A549 (cell line): ENCODE results near the gene EIF6.

Experiments
- CEBPB ChIP-seq, 2 experiments: fragments of >200 bp in 1 of 2; sonication (Bioruptor Twin) in 1 of 2; formaldehyde crosslinking in 1 of 2; IDR thresholded peaks; 2 replicates each; pipeline ENCODE4 v1.6.1; 2012 to 2016
- CHD2 ChIP-seq: fragments of 150-350 bp; IDR thresholded peaks from 2 replicates; pipeline ENCODE4 v1.6.1; 2014; ENCODE audit warnings: low read length; ENCODE audit not compliant: partially characterized antibody
- MAZ ChIP-seq: fragments of 150-350 bp; IDR thresholded peaks from 2 replicates; pipeline ENCODE4 v1.6.1; 2014; ENCODE audit warnings: antibody characterized with exemption, low read depth, low read length, borderline replicate concordance
- NPAS2 ChIP-seq: fragments of 250-450 bp; sonication (Bioruptor Pico); IDR thresholded peaks from 2 replicates; pipeline ENCODE4 v1.8.0; 2022; ENCODE audit warnings: mild to moderate bottlenecking, moderate library complexity, borderline replicate concordance
- RAD21 ChIP-seq, 2 experiments: fragments of >200 bp in 1 of 2; sonication (Bioruptor Twin) in 1 of 2; formaldehyde crosslinking in 1 of 2; IDR thresholded peaks in 1 of 2; conservative IDR thresholded peaks in 1 of 2; 2 replicates in 1 of 2; 3 replicates in 1 of 2; pipeline ENCODE4 v1.6.1; 2012 to 2018; ENCODE audit warnings: inconsistent platforms in 1 of 2
- RARB ChIP-seq: fragments of 250-450 bp; sonication (Bioruptor Pico); IDR thresholded peaks from 2 replicates; pipeline ENCODE4 v1.8.0; 2021; ENCODE audit warnings: mild to moderate bottlenecking, moderate library complexity
- RCOR1 ChIP-seq: fragments of 150-350 bp; IDR thresholded peaks from 2 replicates; pipeline ENCODE4 v1.6.1; 2014; ENCODE audit warnings: antibody characterized with exemption, low read length, low read depth
- TF ChIP-seq, protein P1 (sequence below): fragments of >200 bp; sonication (Bioruptor Twin); formaldehyde crosslinking; IDR thresholded peaks from 3 replicates; pipeline ENCODE4 v1.5.1; 2016

DNA sequence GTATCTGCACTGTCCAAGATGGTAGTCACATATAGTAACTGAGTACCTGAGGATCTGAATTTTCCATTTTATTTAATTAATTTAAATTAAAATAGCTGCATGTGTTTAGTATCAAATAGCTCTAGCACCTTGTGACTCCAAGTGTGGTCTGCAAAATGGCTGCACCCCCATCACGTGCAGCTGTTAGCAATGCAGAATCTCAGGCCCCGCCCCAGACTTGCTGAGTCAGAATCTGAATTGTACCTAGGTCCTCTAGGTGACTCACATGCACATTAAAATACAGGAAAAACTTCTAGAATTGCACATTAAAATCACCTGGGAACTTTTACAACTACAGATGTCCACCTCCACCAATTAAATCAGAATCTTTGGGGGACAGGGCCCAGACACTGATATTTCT lies 26.8 kb upstream of the EIF6 start:
- TF ChIP-seq, protein P1, sequence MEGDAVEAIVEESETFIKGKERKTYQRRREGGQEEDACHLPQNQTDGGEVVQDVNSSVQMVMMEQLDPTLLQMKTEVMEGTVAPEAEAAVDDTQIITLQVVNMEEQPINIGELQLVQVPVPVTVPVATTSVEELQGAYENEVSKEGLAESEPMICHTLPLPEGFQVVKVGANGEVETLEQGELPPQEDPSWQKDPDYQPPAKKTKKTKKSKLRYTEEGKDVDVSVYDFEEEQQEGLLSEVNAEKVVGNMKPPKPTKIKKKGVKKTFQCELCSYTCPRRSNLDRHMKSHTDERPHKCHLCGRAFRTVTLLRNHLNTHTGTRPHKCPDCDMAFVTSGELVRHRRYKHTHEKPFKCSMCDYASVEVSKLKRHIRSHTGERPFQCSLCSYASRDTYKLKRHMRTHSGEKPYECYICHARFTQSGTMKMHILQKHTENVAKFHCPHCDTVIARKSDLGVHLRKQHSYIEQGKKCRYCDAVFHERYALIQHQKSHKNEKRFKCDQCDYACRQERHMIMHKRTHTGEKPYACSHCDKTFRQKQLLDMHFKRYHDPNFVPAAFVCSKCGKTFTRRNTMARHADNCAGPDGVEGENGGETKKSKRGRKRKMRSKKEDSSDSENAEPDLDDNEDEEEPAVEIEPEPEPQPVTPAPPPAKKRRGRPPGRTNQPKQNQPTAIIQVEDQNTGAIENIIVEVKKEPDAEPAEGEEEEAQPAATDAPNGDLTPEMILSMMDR, result no peak
- no peak for TF ChIP-seq RARB (CRISPR knock-in tag)
- TF ChIP-seq NPAS2, result no peak
- TF ChIP-seq RCOR1, result no peak
- TF ChIP-seq MAZ, result no peak
- TF ChIP-seq RAD21 (conservative IDR thresholded peaks at IDR 0.05 in 1 of 2, IDR thresholded peaks at IDR 0.05 in 1 of 2), result no peak
- TF ChIP-seq CHD2, result no peak
- no peak for TF ChIP-seq CEBPB (IDR thresholded peaks at IDR 0.05)
